HepG2 (cell line): Measurements from ENCODE around the gene BMP8B.

ENCODE experiments used
- CBFB ChIP-seq: sonication (generic); formaldehyde crosslinking; IDR thresholded peaks from 2 replicates; pipeline ENCODE4 v1.4.0; 2020; ENCODE audit warnings: missing genetic modification reagents
- NFRKB ChIP-seq: fragments of 450-650 bp; IDR thresholded peaks from 2 replicates; pipeline ENCODE4 v1.6.1; 2017
- REST ChIP-seq, 2 experiments: IDR thresholded peaks; 2 replicates each; pipeline ENCODE4 v1.6.1; 2011 to 2012; ENCODE audit warnings: low read length in 2 of 2, borderline replicate concordance in 1 of 2, low read depth in 1 of 2, mild to moderate bottlenecking in 1 of 2, moderate library complexity in 1 of 2
- RFX5 ChIP-seq: IDR thresholded peaks from 2 replicates; pipeline ENCODE4 v1.6.1; 2011; ENCODE audit warnings: low read depth, low read length, improper control_type of control experiment
- ZNF18 ChIP-seq: sonication (generic); formaldehyde crosslinking; IDR thresholded peaks from 2 replicates; pipeline ENCODE4 v1.8.0; 2022; ENCODE audit warnings: mild to moderate bottlenecking, missing genetic modification reagents; ENCODE audit not compliant: insufficient replicate concordance

GRCh38 chr1:39782103-39782502 is 6.6 kb downstream of the BMP8B start:
- TF ChIP-seq CBFB (CRISPR knock-in tag) (no peak), RFX5 (no peak), ZNF18 (CRISPR knock-in tag) (no peak), REST (IDR thresholded peaks at IDR 0.05; ENCODE audit: borderline replicate concordance in 1 of 2, low read depth in 1 of 2, low read length in 2 of 2) (no peak), NFRKB (no peak)
